Vagina (tissue), 2 donors: ENCODE results near the gene CDK5R2. TPM values are rescaled to one million over a fixed set of nuclear protein-coding genes. Genes with fewer than 3 reads are reported as not detected.

Experiments used
- DNase-seq, 2 donors: peaks; one replicate each; pipeline ENCODE4 v3.0.0-alpha.2; 2017; ENCODE audit errors: extremely low spot score in 2 of 2
- H3K27ac ChIP-seq: fragments of 200-600 bp; sonication (generic); one replicate; pipeline ENCODE4 v1.5.1; 2019
- H3K27me3 ChIP-seq: fragments of 200-600 bp; sonication (generic); one replicate; pipeline ENCODE4 v1.5.1; 2019
- H3K36me3 ChIP-seq, 2 donors: fragments of 200-600 bp; sonication (generic); one replicate each; pipeline ENCODE4 v1.5.1; 2017 to 2019
- H3K4me1 ChIP-seq: fragments of 200-600 bp; sonication (generic); one replicate; pipeline ENCODE4 v1.5.1; 2019
- H3K4me3 ChIP-seq, 2 donors: fragments of 200-600 bp; sonication (generic); 1 replicate in 1 of 2; 2 replicates in 1 of 2; pipeline ENCODE4 v1.5.1; 2016 to 2019
- H3K9me3 ChIP-seq: fragments of 200-600 bp; sonication (generic); one replicate; pipeline ENCODE4 v1.5.1; 2019
- POLR2A ChIP-seq, 2 donors: fragments of 450-650 bp; IDR thresholded peaks; one replicate each; pipeline ENCODE4 v1.6.1; 2017; ENCODE audit warnings: antibody characterized with exemption in 2 of 2, mild to moderate bottlenecking in 2 of 2, moderate library complexity in 2 of 2
- POLR2AphosphoS5 ChIP-seq, 2 donors: sonication (generic); formaldehyde crosslinking; IDR thresholded peaks; one replicate each; pipeline ENCODE4 v1.9.0; 2017; ENCODE audit warnings: antibody characterized with exemption in 2 of 2, mild to moderate bottlenecking in 2 of 2, low read depth in 1 of 2; ENCODE audit not compliant: insufficient read depth in 1 of 2
- intact Hi-C: fragments of 100-400 bp; cut with DNase I; formaldehyde crosslinking; loops from one replicate; pipeline ENCODE4 v1.15.1; 2023
- total RNA-seq: library from RNA; depleted of rRNA; stranded (reverse); fragments of >200 nt; gene quantifications from one replicate; pipeline ENCODE4 v1.2.3, GENCODE V29; 2016
- TF ChIP-seq, protein P1 (sequence below), 3 experiments: fragments of 450-650 bp in 2 of 3; fragments of 200-600 bp in 1 of 3; sonication (generic) in 1 of 3; IDR thresholded peaks; one replicate each; pipeline ENCODE4 v1.5.1; 2017 to 2019; ENCODE audit warnings: antibody characterized with exemption in 3 of 3, mild to moderate bottlenecking in 2 of 3, moderate library complexity in 2 of 3

CDK5R2 gene
- total RNA-seq, 1 donor from 2014 or later = 0.49 TPM

DNA sequence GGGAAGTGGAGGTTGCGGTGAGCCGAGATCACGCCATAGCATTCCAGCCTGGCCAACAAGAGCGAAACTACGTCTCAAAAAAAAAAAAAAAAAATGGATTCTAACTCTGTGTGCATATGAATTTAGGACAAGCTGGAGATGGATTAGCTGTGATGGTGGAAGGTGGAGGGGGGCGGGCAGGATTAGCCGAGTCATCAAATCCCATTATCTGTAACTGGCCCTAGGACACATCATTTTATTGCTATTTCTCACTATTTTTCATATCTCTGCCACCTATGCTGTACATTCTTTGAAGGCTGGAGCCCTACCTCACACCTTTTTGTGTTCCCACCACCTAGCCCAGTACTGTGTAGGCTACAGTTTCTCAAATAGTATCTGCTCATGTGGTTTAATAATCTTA is 7.3 kb upstream of the CDK5R2 start:
- Histone ChIP-seq H3K27me3 (no peaks in the 10 kb centered on the region), H3K4me3 (no peak overlapping the region), H3K9me3 (no peaks in the 10 kb centered on the region), H3K4me1 (no peaks in the 10 kb centered on the region), H3K36me3 (no peaks in the 10 kb centered on the region), H3K27ac (no peak overlapping the region)
- no peak for DNase-seq
- TF ChIP-seq POLR2A (IDR thresholded peaks at IDR 0.05) (no peak), POLR2AphosphoS5 (IDR thresholded peaks at IDR 0.05; ENCODE audit: insufficient read depth in 1 of 2, low read depth in 1 of 2) (no peak)
- TF ChIP-seq, protein P1, sequence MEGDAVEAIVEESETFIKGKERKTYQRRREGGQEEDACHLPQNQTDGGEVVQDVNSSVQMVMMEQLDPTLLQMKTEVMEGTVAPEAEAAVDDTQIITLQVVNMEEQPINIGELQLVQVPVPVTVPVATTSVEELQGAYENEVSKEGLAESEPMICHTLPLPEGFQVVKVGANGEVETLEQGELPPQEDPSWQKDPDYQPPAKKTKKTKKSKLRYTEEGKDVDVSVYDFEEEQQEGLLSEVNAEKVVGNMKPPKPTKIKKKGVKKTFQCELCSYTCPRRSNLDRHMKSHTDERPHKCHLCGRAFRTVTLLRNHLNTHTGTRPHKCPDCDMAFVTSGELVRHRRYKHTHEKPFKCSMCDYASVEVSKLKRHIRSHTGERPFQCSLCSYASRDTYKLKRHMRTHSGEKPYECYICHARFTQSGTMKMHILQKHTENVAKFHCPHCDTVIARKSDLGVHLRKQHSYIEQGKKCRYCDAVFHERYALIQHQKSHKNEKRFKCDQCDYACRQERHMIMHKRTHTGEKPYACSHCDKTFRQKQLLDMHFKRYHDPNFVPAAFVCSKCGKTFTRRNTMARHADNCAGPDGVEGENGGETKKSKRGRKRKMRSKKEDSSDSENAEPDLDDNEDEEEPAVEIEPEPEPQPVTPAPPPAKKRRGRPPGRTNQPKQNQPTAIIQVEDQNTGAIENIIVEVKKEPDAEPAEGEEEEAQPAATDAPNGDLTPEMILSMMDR (IDR thresholded peaks at IDR 0.05) = no peak
- intact Hi-C loops = no loop called here

DNA sequence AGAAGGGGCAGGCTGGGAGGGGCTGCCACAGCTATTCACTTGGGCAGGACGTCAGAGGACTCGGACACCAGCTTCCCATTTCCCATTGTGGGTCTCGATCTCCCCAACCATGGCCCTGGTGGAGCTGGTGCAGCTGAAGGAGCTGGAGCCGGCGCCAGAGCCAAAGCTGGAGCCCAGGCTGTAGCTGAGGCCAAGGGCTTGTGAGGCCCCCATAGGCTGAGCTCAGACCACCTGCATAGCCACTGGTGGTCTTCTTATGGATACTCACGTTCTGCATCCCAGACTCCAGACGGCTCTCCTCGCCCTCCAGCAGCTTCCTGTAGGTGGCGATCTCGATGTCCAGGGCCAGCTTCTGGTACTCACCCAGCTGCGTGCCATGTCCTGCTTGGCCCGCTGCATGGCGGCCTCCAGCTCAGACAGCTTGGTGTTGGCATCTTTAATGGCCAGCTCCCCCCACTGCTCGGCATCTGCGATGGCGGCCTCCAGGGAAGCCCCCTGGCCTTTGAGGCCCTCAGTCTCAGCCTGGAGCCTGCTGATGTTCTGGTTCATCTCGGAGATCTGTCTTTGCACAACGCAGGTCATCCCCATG is 6.0 kb upstream of the CDK5R2 start:
- H3K36me3 ChIP-seq = no peaks in the 10 kb centered on the region
- DNase-seq = no peak
- H3K27ac ChIP-seq = no peak overlapping the region
- no peaks in the 10 kb centered on the region for H3K27me3 ChIP-seq
- H3K4me1 ChIP-seq = no peaks in the 10 kb centered on the region
- no peak overlapping the region for H3K4me3 ChIP-seq
- no peaks in the 10 kb centered on the region for H3K9me3 ChIP-seq
- intact Hi-C loops = no loop called here
- TF ChIP-seq, protein P1 (IDR thresholded peaks at IDR 0.05) = no peak

DNA sequence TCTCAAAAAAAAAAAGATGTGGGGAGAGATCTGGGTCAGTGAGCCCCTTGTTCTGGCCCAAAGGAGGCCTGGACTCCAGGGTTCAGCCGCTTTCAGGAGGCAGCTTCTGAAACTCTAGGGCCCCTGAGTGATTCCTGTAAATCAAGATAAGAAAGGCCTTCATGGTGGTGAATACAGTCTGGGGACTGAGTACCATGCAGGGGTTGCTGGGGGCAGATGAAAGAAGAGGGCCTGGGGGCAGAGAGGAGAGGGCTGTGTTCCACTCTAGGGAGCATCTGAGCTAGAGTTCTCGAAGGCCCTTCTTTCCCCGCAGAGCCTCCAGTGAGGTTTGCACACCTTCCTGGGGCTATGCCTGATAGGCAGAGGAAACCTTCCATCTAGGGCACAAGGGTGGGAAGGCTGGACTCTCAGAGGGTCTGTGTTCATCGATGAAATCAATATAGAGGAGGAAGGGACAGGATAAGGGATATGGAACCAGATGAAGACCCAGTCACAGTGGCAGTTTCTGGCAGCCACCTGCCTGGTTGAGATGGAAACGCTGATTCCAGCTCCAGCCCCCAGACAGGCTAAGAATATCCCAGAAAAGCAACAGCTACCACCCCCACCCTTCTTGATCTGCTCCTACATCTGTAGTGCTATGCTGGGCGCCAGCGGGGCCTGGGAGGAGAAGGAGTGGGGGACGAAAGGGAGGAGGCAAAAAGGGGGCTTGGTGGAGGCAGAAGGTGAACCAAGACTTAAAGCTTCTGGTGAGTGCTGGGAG is 4.7 kb upstream of the CDK5R2 start:
- intact Hi-C loops = no loop called here
- TF ChIP-seq POLR2AphosphoS5 (IDR thresholded peaks at IDR 0.05; ENCODE audit: insufficient read depth in 1 of 2, low read depth in 1 of 2) (no peak), POLR2A (IDR thresholded peaks at IDR 0.05) (no peak)
- TF ChIP-seq, protein P1 (IDR thresholded peaks at IDR 0.05) = no peak
- no peak for DNase-seq
- Histone ChIP-seq H3K9me3 (no peaks in the 10 kb centered on the region), H3K27ac (no peak overlapping the region), H3K36me3 (no peaks in the 10 kb centered on the region), H3K4me3 (no peak overlapping the region), H3K27me3 (peaks cover 2% of the 10 kb centered on the region), H3K4me1 (no peaks in the 10 kb centered on the region)

DNA sequence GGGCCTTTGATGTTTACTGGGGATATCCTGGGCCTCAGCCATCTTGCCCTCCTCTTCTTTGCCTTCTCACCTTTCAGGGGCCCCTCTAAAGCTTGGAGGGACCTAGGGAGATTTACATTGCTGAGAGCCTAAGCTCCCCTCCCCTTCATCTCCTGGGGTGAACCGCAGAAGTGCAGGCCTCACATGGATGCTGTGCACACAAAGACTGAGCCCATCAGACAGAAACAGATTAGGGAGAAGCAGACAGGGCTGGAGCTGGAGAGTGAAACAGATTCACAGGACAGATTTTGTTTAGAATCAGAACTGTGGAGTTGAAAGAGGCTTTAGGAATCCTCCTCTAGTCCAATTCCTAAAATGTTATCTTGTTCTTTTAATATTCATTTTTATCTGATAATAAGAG is 3.4 kb upstream of the CDK5R2 start:
- Histone ChIP-seq H3K27me3 (peaks cover 4% of the 10 kb centered on the region), H3K4me3 (no peak overlapping the region), H3K36me3 (no peaks in the 10 kb centered on the region), H3K4me1 (peaks cover 7% of the 10 kb centered on the region), H3K27ac (no peak overlapping the region), H3K9me3 (no peaks in the 10 kb centered on the region)
- TF ChIP-seq, protein P1 (IDR thresholded peaks at IDR 0.05) = no peak
- DNase-seq = no peak
- intact Hi-C loops = no loop called here

DNA sequence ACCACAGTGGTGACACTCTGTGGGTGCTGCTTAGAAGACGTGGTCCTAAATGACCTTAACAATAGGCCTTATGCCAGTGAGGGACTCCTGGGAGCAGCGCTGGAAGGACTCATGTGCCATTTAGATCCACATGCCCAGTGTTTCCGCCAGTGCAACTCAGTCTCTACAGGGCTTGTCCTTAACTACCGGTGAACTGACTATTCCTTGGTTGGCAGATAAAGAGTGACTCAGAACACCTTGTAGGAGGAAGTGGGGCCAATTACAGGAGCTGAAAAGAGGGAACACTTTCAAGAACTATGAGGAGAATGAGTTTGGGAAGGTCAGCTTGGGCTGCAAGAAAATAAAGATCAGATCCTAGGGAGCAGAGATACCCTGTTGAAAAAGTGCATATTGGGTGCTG is 1.8 kb upstream of the CDK5R2 start:
- H3K27me3 ChIP-seq = peaks cover 8% of the 10 kb centered on the region
- intact Hi-C loops = no loop called here
- TF ChIP-seq POLR2A (IDR thresholded peaks at IDR 0.05) (no peak), POLR2AphosphoS5 (IDR thresholded peaks at IDR 0.05; ENCODE audit: insufficient read depth in 1 of 2, low read depth in 1 of 2) (no peak)
- TF ChIP-seq, protein P1 (IDR thresholded peaks at IDR 0.05) = no peak
- no peaks in the 10 kb centered on the region for H3K36me3 ChIP-seq
- no peak overlapping the region for H3K4me3 ChIP-seq
- H3K4me1 ChIP-seq = peaks cover 8% of the 10 kb centered on the region
- DNase-seq = no peak
- H3K9me3 ChIP-seq = no peaks in the 10 kb centered on the region
- H3K27ac ChIP-seq = no peak overlapping the region
